HG03575 (cell line): ENCODE results near the gene SLC25A48.

ENCODE experiments used
- ATAC-seq: cut with Tn5 transposase; IDR thresholded peaks from one replicate; pipeline ENCODE4 v1.9.1; 2021; ENCODE audit not compliant: unreplicated experiment, insufficient number of reproducible peaks, low FRiP score; ENCODE audit errors: extremely low read depth

Gene SLC25A48

GRCh38 chr5:135834639-135835529 is at the start of gene SLC25A48:
TSS of gene SLC25A48 (plus strand) at chr5:135834663. CDS start at chr5:135834848, 185 bp downstream.
- ATAC-seq, result no peak

DNA sequence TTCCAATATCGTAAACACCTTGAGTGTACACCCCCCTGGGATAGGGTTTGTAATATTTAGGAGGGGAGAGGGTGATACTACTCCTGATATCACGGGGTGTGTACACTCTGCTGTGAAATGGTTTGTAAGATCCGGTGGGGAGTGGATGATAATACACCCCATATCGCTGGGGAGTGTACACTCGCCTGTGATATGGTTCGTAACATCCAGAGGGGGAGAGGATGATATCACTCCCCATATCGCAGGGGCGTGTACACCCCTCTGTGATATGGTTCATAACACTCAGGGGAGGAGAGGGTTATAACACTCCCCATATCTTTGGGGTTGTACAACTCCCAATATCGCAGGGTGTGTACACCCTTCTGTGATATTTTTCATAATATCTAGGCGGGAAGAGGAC is 33.8 kb upstream of the SLC25A48 start:
- no peak for ATAC-seq

DNA sequence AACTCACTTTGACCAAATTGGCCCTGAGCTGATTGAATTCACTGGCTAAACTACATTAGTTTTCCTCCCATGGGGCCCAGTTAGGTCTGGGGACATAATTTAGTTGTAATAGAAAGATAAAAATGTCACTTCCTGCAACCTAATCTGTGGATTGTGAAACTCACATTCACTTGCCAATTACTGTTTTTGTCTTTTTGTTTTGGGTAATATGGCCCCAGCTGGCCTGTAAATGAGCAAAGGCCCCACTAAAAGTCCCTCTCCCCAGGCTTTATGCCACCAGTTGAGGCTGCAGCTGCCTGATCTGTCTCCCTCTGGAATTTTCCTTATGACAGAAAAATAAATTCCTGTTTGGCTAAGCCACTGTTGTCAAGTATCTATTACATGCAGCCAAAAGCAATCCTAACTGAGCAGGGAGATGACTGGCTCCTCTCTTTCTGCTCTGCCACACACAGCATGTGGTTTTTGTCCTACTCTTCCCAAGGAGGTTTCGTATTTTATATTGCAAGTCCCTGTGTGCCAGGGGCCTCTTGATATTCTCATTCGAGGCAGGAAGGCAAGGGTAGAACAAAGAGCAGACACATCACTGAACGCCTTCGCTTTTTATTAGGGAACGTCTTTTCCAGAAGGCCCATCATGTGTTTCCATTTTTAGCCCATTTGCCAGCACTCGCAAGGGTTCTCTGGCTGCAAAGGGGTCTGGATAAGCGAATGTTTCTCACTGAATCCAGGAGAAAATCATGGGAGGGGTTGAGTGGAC is 24.1 kb upstream of the SLC25A48 start:
- ATAC-seq, result no peak

GRCh38 chr5:135811007-135811406 is 23.5 kb upstream of the SLC25A48 start:
- no peak for ATAC-seq

GRCh38 chr5:135813758-135814157 is 20.7 kb upstream of the SLC25A48 start:
- no peak for ATAC-seq

GRCh38 chr5:135814316-135814715 is 20.1 kb upstream of the SLC25A48 start:
- no peak for ATAC-seq

DNA sequence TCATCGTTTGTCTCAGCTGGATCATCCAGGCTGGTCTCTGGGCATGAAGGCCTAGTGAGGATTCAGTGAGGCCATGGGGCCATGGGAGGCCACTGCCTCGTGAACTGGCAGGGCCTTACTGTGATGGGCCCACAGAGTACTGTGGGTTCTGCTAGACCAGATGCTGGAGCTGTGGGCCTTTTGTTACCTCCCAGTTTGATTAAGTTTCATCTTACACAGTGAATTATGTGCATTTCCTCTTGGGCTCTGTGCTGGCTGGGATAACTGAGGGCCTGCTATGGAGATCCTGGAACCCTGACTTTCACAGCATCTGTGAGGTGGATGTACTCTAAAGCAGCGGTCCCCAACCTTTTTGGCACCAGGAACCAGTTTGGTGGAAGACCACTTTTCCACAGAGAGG is 19.7 kb upstream of the SLC25A48 start:
- no peak for ATAC-seq

- no peak for ATAC-seq
Measured at GRCh38 chr5:135821061-135821801, 13.2 kb upstream of the SLC25A48 start.

GRCh38 chr5:135821802-135822201 is 12.7 kb upstream of the SLC25A48 start:
- no peak for ATAC-seq

DNA sequence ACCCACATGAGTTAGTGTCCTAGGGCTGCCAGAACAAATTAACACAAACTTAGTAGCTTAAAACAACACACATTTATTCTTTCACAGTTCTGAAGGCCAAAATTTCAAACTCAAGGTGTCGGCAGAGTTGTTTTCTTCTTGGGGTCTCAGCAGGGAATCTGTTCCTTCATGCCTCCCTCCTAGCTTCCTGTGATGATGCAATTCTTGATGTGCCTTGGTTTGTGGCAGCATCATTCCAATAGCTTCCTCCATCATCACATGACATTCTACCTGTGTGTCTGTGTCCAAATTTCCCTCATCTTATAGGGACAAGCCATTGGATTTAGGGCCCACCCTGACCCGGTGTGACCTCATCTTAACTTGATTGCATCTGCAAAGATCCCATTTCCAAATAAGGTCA is 12.2 kb upstream of the SLC25A48 start:
- no peak for ATAC-seq

- ATAC-seq, result no peak
Measured at GRCh38 chr5:135822959-135823358, 11.5 kb upstream of the SLC25A48 start.

GRCh38 chr5:135823881-135824280 is 10.6 kb upstream of the SLC25A48 start:
- ATAC-seq, result no peak

- ATAC-seq, result no peak
Measured at GRCh38 chr5:135824541-135825041, 9.9 kb upstream of the SLC25A48 start.

DNA sequence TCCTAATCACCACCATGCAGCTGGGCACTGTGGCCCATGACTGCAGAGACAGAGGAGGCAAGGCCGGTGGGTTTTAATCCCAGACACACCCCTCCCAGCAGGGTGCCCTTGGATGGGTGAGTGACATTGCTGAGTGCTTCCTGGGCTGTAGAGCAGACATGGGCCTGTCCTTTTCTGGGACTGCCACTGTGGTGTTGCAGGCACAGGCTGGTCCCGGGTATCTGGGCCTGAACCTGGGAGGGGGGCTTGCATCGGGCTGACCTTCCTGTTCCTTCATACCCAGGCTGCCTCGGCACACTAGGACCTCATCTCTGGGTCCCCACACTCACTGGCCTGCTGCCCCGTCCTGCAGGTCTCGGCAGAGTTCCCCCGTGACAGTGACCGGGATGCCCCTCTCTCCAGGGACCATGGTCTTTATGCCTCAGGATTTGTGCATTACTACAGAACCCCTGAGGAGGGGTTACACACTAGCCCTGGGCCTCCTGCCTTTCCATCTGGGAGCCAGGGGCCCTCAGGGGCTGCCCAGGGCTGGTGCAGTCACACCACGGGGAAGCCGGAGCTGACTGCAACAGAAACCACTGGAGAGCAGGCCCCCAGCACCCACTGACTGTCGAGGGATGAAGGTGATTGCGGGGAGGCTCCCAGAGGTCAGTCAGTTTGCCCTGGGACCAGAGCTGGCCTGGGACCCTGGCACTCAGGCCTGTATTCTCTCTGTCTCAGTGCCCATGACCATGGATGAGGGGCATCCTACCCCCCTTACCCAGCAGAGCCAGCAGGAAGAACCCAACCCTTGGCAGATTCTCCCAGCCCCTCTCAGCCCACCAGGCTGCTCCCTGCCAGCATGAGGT is 8.9 kb upstream of the SLC25A48 start:
- no peak for ATAC-seq

DNA sequence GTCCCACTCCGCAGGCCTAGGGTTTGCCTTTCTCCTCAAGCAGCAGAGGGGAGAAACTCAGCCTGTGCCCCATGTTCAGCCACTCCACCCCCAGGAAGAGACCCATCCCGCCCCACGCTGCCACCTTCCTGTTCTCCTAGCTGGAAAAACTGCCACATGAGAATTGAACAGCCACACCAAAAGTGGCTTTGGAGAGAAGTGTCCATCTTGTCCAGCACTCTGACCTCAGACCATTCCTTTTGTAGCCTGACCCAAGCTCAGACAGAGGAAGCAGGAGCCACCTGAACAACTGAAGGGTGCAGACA is 8.3 kb upstream of the SLC25A48 start:
- no peak for ATAC-seq

- no peak for ATAC-seq
Measured at GRCh38 chr5:135826994-135827671, 7.3 kb upstream of the SLC25A48 start.

DNA sequence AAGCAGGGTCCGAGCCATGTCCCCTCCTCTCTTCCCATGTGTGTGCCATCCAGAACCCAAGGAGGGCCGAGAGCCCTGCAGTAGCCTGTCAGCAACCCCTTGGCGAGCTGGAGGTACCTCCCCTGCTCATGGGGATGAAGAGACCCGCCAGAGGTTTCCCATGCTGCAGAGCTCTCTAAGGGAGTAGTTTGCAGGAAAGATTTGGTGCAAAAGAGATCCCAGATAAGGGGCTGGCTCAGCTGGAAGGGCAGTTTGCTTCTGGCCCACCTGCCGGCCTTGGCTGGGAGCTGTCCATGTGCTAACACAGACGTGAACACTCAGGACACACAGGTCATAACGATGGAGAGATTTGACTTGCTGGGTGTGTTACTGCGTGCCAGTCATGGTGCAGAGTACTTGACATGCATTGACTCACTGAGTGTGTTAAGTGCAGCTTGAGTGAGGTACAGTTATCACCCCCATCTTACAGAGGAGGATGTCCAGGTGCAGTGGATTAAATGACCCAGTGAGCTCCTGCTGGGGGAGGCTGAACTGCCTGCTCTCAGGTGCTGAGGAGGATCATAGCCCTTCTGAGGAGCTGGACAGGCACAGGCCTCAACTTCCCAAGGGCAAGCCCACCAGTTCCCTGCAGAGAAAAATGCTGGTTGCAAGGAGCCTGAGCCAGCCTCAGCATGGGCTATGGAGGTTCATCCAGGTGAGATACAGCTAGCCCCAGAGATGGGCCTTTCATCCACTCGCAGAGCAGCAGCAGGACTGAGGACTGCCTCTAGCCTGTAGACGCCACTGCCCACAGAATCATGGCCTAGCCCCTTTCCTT is 6.3 kb upstream of the SLC25A48 start:
- ATAC-seq, result no peak
